Measurements from ENCODE around the gene SGK2. TPM values are rescaled to one million over a fixed set of nuclear protein-coding genes. Genes with fewer than 3 reads are reported as not detected.

The SGK2 gene
- total RNA-seq, 1 experiment from 2014 or later, result 0.90 TPM

DNA sequence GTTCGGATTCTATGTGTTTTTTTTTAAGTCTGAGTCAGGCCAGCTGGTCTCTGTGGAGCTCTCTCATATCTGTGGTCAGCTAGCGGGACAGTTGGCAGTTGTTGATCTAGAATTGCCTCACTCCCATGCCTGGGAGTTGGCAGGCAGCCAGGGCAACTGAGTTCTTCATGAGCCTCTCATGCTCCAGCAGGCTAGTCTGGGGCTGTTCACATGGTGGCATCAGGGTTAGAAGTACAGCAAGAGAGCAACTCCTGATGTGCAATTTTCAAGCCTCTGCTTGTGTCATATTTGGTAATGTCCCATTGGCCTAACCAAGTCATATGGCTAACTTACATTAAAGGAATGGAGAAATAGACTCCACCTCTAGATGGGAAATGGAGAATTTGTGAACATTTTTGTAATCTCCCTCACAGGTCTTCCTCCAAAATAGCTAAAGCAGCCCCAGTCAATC, 25.2 kb downstream of the SGK2 start:
- Histone ChIP-seq H3K4me1 (ENCODE audit: control insufficient read depth, insufficient read depth, low read length) (no peaks in the 10 kb centered on the region), H3K27me3 (ENCODE audit: control insufficient read depth, insufficient read depth, low read length) (no peaks in the 10 kb centered on the region), H3K4me3 (ENCODE audit: low read depth in 2 of 2, low read length in 2 of 2) (no peak overlapping the region), H3K36me3 (ENCODE audit: control insufficient read depth, insufficient read depth, low read length) (no peaks in the 10 kb centered on the region), H3K9me3 (ENCODE audit: control insufficient read depth, insufficient read depth, low read depth, low read length) (no peaks in the 10 kb centered on the region), H3K27ac (ENCODE audit: low read length) (no peak overlapping the region)
- DNase-seq (ENCODE audit: low read depth, low spot score), result no peak
- no peak for ATAC-seq
- POLR2A ChIA-PET, result no interaction called here
- in situ Hi-C loops (cut with HindIII; ENCODE audit: low pct_unique_long_range_greater_than_20kb, low sequenced_read_pairs), result no loop called here
- TF ChIP-seq POLR2AphosphoS5 (IDR thresholded peaks at IDR 0.05; ENCODE audit: low read depth, low read length) (no peak), SIN3A (IDR thresholded peaks at IDR 0.05; ENCODE audit: borderline replicate concordance, insufficient read depth, low read depth, low read length) (no peak), TCF7L2 (IDR thresholded peaks at IDR 0.05; ENCODE audit: low read depth, low read length) (no peak)
- TF ChIP-seq, protein P1, sequence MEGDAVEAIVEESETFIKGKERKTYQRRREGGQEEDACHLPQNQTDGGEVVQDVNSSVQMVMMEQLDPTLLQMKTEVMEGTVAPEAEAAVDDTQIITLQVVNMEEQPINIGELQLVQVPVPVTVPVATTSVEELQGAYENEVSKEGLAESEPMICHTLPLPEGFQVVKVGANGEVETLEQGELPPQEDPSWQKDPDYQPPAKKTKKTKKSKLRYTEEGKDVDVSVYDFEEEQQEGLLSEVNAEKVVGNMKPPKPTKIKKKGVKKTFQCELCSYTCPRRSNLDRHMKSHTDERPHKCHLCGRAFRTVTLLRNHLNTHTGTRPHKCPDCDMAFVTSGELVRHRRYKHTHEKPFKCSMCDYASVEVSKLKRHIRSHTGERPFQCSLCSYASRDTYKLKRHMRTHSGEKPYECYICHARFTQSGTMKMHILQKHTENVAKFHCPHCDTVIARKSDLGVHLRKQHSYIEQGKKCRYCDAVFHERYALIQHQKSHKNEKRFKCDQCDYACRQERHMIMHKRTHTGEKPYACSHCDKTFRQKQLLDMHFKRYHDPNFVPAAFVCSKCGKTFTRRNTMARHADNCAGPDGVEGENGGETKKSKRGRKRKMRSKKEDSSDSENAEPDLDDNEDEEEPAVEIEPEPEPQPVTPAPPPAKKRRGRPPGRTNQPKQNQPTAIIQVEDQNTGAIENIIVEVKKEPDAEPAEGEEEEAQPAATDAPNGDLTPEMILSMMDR (IDR thresholded peaks at IDR 0.05), result no peak
- TF ChIP-seq, protein P2, sequence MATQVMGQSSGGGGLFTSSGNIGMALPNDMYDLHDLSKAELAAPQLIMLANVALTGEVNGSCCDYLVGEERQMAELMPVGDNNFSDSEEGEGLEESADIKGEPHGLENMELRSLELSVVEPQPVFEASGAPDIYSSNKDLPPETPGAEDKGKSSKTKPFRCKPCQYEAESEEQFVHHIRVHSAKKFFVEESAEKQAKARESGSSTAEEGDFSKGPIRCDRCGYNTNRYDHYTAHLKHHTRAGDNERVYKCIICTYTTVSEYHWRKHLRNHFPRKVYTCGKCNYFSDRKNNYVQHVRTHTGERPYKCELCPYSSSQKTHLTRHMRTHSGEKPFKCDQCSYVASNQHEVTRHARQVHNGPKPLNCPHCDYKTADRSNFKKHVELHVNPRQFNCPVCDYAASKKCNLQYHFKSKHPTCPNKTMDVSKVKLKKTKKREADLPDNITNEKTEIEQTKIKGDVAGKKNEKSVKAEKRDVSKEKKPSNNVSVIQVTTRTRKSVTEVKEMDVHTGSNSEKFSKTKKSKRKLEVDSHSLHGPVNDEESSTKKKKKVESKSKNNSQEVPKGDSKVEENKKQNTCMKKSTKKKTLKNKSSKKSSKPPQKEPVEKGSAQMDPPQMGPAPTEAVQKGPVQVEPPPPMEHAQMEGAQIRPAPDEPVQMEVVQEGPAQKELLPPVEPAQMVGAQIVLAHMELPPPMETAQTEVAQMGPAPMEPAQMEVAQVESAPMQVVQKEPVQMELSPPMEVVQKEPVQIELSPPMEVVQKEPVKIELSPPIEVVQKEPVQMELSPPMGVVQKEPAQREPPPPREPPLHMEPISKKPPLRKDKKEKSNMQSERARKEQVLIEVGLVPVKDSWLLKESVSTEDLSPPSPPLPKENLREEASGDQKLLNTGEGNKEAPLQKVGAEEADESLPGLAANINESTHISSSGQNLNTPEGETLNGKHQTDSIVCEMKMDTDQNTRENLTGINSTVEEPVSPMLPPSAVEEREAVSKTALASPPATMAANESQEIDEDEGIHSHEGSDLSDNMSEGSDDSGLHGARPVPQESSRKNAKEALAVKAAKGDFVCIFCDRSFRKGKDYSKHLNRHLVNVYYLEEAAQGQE (IDR thresholded peaks at IDR 0.05; ENCODE audit: insufficient read depth in 1 of 2, low read depth in 2 of 2, low read length in 1 of 2), result no peak
- no TSS peak for BruUV-seq (replicated peaks)
- CTCF ChIA-PET, result no interaction called here
- intact Hi-C loops (cut with micrococcal nuclease; ENCODE audit: unreplicated experiment), result no loop called here

DNA sequence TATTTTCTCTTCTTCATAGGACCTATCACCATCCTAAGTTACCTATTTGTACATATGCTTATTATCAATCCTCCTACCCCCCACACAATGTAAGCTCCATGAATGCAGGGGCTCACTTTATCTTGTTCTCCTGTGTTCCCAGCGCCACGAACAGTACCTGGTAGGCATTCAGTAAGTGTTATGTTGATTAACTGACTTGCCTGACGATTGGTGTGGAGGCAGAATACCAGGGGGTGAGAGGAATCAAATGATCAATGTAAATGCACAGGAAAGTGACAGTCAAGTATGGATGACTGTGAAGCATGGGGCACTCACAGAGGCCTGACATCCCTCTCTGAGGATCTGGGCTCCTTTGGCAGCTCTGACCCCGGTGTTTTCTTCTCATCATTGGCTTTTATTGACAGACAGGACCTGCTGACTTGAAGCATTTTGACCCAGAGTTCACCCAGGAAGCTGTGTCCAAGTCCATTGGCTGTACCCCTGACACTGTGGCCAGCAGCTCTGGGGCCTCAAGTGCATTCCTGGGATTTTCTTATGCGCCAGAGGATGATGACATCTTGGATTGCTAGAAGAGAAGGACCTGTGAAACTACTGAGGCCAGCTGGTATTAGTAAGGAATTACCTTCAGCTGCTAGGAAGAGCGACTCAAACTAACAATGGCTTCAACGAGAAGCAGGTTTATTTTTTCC, 25.8 kb downstream of the SGK2 start:
- Histone ChIP-seq H3K4me3 (ENCODE audit: low read depth in 2 of 2, low read length in 2 of 2) (no peak overlapping the region), H3K36me3 (ENCODE audit: control insufficient read depth, insufficient read depth, low read length) (no peaks in the 10 kb centered on the region), H3K27me3 (ENCODE audit: control insufficient read depth, insufficient read depth, low read length) (no peaks in the 10 kb centered on the region), H3K4me1 (ENCODE audit: control insufficient read depth, insufficient read depth, low read length) (0 out of 2 replicates have a peak, but pooled peaks cover under 1% of the 10 kb centered on the region), H3K27ac (ENCODE audit: low read length) (no peak overlapping the region), H3K9me3 (ENCODE audit: control insufficient read depth, insufficient read depth, low read depth, low read length) (no peaks in the 10 kb centered on the region)
- POLR2A ChIA-PET, result no interaction called here
- TF ChIP-seq, protein P1 (IDR thresholded peaks at IDR 0.05), result no peak
- no peak for TF ChIP-seq TCF7L2 (IDR thresholded peaks at IDR 0.05; ENCODE audit: low read depth, low read length)
- no peak for TF ChIP-seq POLR2AphosphoS5 (IDR thresholded peaks at IDR 0.05; ENCODE audit: low read depth, low read length)
- intact Hi-C loops (cut with micrococcal nuclease; ENCODE audit: unreplicated experiment), result no loop called here
- in situ Hi-C loops (cut with HindIII; ENCODE audit: low pct_unique_long_range_greater_than_20kb, low sequenced_read_pairs), result no loop called here
- BruUV-seq (replicated peaks), result no TSS peak
- CTCF ChIA-PET, result no interaction called here
- no peak for ATAC-seq
- DNase-seq (ENCODE audit: low read depth, low spot score), result no peak
